Measurements from ENCODE around the gene CCL8.

Gene CCL8

DNA sequence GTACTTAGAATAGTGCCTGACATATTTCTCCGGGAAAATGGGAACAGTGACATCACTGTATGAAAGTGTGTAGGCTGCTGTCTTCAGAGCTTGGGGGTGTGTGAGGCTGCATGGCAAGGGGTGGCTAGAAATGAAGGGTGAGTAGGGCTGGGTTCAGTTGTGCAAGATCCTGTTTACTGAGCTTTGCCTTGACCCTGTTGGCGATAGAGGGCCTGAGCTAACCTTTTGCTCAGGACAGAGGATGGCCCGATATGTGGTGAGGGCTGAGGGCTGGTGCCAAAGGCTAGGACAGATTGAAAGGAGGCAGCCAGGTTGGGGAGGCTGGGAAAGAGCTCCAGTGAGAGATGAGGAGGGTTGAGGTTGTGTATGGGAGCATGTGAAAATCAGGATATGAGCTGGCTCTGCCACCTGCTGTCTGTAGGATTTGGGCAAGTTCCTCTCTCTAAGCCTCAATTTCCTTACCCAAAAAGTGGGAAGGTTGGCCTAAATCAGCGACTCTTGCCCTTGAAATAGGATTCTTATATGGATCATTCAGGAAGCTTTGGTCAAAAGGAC lies 49.8 kb downstream of the CCL8 start:
- Histone ChIP-seq H3K4me3 (ENCODE audit: low read depth, low read length) (no peak overlapping the region), H3K27me3 (peaks cover 8% of the 10 kb centered on the region), H3K36me3 (no peaks in the 10 kb centered on the region), H3K4me1 (no peaks in the 10 kb centered on the region), H3K9me3 (no peaks in the 10 kb centered on the region)
- no peak for DNase-seq
- TF ChIP-seq, protein P1, sequence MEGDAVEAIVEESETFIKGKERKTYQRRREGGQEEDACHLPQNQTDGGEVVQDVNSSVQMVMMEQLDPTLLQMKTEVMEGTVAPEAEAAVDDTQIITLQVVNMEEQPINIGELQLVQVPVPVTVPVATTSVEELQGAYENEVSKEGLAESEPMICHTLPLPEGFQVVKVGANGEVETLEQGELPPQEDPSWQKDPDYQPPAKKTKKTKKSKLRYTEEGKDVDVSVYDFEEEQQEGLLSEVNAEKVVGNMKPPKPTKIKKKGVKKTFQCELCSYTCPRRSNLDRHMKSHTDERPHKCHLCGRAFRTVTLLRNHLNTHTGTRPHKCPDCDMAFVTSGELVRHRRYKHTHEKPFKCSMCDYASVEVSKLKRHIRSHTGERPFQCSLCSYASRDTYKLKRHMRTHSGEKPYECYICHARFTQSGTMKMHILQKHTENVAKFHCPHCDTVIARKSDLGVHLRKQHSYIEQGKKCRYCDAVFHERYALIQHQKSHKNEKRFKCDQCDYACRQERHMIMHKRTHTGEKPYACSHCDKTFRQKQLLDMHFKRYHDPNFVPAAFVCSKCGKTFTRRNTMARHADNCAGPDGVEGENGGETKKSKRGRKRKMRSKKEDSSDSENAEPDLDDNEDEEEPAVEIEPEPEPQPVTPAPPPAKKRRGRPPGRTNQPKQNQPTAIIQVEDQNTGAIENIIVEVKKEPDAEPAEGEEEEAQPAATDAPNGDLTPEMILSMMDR (IDR thresholded peaks at IDR 0.05; ENCODE audit: low read depth, low read length): no peak

DNA sequence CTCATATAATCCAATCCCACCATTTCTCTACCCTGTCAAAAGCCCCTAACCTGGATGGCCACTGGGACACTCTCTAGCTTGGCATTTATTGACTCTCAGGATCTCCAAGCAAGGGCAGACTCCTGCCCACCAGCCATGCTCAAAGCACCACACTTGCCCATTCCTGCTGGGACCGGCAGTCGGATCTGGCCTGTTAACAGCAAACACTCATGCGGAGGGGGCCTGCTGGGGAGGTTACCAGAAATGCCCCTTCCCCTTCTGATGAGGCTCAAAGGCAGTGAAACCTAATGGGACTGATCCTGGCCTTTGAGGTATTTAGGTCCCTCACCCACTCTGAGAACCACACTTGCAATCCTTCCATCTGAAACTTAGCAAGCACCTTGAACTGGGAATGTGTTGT lies 50.3 kb downstream of the CCL8 start:
- Histone ChIP-seq H3K36me3 (no peaks in the 10 kb centered on the region), H3K4me1 (no peaks in the 10 kb centered on the region), H3K4me3 (ENCODE audit: low read depth, low read length) (no peak overlapping the region), H3K27me3 (peaks cover 14% of the 10 kb centered on the region), H3K9me3 (no peaks in the 10 kb centered on the region)
- no peak for DNase-seq
- TF ChIP-seq, protein P1 (IDR thresholded peaks at IDR 0.05; ENCODE audit: low read depth, low read length): no peak

GRCh38 chr17:34370376-34370996 lies 51.3 kb downstream of the CCL8 start:
- Histone ChIP-seq H3K27me3 (peaks cover 18% of the 10 kb centered on the region), H3K4me1 (no peaks in the 10 kb centered on the region), H3K4me3 (ENCODE audit: low read depth, low read length) (no peak overlapping the region), H3K36me3 (no peaks in the 10 kb centered on the region), H3K9me3 (no peaks in the 10 kb centered on the region)
- TF ChIP-seq, protein P1 (IDR thresholded peaks at IDR 0.05; ENCODE audit: low read depth, low read length): no peak
- DNase-seq: no peak

GRCh38 chr17:34370997-34371395 lies 51.8 kb downstream of the CCL8 start:
- Histone ChIP-seq H3K27me3 (peaks cover 18% of the 10 kb centered on the region), H3K4me1 (no peaks in the 10 kb centered on the region), H3K36me3 (no peaks in the 10 kb centered on the region), H3K4me3 (ENCODE audit: low read depth, low read length) (no peak overlapping the region), H3K9me3 (no peaks in the 10 kb centered on the region)
- TF ChIP-seq, protein P1 (IDR thresholded peaks at IDR 0.05; ENCODE audit: low read depth, low read length): no peak
- no peak for DNase-seq

Data from BE2C (cell line).